LNCaP clone FGC (cell line): ENCODE results near the gene NOTCH2.

Experiments used
- DNase-seq: peaks from one replicate; pipeline ENCODE4 v3.0.0-alpha.2; 2011; ENCODE audit warnings: low read depth
- H3K4me3 ChIP-seq: 2 replicates; pipeline ENCODE4 v1.5.1; 2011; ENCODE audit warnings: mild to moderate bottlenecking, low read depth, low read length, control low read depth
- TF ChIP-seq, protein P1 (sequence below): IDR thresholded peaks from 2 replicates; pipeline ENCODE4 v1.5.1; 2012; ENCODE audit warnings: mild to moderate bottlenecking; ENCODE audit not compliant: control insufficient read depth, insufficient read depth; ENCODE audit errors: extremely low read depth

NOTCH2 gene

DNA sequence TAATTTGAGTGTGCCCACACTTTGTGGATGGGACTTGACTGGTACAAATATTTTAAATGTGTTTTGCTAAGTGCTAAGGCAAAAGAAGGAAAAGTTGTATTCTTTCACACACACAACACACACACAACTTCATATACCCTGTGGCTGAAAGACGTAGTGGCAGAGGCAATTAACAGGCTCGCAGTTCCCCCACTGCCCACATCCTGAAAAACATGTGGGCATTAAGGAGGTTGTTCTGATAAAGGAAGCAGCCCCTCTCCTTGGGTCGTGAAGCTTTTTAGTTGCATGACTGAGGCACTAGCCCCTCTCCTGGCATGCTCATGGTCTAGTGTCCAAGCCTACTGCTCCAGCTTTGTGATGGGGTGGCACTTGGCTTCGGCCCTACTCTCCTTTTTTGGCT is 158.8 kb downstream of the NOTCH2 start:
- DNase-seq, result no peak
- no peak overlapping the region for H3K4me3 ChIP-seq
- TF ChIP-seq, protein P1, sequence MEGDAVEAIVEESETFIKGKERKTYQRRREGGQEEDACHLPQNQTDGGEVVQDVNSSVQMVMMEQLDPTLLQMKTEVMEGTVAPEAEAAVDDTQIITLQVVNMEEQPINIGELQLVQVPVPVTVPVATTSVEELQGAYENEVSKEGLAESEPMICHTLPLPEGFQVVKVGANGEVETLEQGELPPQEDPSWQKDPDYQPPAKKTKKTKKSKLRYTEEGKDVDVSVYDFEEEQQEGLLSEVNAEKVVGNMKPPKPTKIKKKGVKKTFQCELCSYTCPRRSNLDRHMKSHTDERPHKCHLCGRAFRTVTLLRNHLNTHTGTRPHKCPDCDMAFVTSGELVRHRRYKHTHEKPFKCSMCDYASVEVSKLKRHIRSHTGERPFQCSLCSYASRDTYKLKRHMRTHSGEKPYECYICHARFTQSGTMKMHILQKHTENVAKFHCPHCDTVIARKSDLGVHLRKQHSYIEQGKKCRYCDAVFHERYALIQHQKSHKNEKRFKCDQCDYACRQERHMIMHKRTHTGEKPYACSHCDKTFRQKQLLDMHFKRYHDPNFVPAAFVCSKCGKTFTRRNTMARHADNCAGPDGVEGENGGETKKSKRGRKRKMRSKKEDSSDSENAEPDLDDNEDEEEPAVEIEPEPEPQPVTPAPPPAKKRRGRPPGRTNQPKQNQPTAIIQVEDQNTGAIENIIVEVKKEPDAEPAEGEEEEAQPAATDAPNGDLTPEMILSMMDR, result no peak

DNA sequence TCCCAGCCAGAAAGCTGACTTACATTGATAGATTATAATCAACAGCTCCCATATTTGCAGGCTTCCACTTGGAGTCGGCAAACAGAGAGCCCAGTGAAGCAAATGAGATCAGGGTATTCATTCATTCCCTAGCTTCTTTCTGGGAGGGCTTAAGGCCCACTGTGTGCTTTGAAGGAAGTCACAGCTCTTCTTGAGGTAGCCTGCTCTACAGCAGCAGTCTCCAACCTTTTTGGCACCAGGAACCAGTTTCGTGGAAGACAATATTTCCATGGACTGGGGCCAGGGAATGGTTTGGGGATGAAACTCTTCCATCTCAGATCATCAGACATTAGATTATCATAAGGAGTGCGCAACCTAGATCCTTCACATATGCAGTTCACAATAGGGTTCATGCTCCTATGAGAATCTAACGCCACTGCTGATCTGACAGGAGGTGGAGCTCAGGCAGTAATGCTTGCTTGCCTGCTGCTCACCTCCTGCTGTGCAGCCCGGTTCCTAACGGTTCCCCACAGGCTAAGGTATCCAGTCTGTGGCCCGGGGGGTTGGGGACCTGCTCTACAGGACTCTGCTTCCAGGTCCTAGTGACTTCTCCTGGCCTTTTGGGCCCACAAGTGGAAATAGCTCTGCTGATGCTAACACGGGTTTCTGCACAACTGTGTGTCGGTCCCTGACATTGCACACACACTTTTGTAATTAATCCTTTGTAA is 159.4 kb downstream of the NOTCH2 start:
- TF ChIP-seq, protein P1, result no peak
- no peak overlapping the region for H3K4me3 ChIP-seq
- DNase-seq, result no peak

DNA sequence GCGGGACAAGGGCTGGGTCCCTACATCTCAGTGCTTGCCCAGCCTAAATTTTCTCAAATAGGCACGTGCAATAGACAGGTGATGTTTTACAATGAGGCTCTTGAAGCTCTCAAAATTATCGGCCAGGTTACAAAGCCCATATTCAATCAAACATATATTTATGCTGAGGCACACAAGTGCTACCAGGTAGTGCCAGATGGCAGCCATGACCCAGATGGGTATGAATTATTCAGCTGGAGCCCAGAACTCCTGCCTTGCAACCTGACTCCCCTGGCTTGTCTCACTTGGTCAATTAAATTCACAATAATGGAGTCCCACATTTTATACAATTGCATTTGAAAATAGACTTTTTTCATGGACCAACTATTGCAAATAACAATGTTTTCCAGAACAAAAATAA is 160.8 kb downstream of the NOTCH2 start:
- no peak overlapping the region for H3K4me3 ChIP-seq
- no peak for DNase-seq
- TF ChIP-seq, protein P1, result no peak

DNA sequence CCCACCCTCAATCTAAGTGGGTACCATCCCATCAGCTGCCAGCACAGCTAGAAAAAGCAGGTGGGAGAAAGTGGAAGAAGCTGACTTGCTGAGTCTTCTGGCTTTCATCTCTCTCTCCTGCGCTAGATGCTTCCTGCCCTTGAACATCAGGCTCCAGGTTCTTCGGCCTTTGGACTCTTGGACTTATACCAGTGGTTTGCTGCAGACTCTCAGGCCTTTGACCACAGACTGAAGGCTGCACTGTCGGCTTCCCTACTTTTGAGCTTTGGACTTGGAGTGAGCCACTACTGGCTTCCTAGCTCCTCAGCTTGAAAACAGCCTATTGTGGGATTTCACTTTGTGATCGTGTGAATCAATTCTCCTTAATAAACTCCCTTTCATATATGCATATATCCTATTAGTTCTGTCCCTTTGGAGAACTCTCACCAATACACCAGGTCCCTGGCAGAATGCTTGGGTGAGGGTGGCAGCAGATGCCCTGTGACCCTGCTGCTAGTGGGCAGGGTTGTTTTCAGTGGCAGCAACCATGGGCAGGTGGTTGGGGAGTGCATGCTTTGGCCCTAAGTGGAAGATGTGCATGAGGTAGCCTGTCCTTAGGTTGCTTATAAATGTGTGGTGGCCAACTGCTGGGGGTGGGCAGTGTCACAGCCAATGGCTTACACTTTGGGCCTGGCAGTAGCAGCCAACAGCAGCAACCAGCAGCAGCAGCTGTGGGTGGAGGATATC is 162.4 kb downstream of the NOTCH2 start:
- no peak overlapping the region for H3K4me3 ChIP-seq
- TF ChIP-seq, protein P1, result no peak
- DNase-seq, result no peak

DNA sequence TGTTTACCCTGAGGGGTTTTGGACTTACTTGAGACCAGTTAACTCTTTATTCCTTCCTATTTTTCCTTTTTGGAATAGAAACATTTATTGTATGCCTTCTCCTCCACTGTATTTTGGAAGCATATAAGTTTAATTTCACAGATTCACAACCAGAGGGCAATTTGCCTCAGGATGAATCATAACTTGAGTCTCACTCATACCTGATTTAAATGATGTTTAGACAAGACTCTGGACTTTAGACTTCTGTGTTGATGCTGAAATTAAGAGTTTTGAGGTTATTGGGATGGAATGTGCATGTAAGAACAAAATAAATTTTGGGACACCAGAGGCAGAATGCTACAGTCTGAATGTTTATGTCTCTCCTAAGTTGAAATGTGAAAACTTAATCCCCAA is 166.0 kb downstream of the NOTCH2 start:
- TF ChIP-seq, protein P1, result no peak
- DNase-seq, result no peak
- no peak overlapping the region for H3K4me3 ChIP-seq

DNA sequence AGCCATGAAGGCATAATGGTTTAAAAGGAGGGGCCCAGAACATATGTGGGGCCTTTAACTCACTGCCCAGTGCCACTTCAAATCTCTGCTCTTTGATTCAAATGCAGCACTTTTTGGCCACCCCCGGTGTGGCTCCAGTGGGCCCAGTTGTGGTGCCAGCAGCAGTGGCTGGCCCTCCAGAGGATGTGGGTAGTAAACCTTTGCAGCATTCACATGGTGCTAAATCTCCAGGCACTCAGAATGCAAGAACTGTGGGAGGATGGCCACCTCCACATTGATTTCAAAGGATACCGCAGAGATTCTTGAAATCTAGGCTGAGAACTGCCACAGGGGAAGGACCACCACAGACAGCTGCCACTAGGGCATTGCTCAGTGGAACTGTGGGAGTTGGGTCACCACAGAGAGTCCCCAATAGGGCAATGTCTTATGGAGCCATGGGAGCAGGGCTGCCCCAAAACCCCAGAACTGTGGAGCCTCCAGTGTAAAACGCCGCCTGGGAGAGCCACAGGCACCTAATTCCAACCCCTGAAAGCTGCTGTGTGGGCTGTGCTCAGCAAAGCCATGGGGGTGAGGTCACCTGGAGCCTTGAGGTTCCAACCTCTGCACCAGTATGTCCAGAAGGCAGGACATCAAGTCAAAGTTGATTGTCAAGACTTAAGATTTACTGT is 166.6 kb downstream of the NOTCH2 start:
- TF ChIP-seq, protein P1, result no peak
- no peak for DNase-seq
- no peak overlapping the region for H3K4me3 ChIP-seq
